Activated CD8-positive, alpha-beta T cell treated with anti-CD3 and anti-CD28 coated beads, Interleukin-2, amount 10 ng/mL, durations not matched to agents 7 days and 5 days (primary cell): ENCODE results near the gene HSPBP1. TPM values are rescaled to one million over a fixed set of nuclear protein-coding genes. Genes with fewer than 3 reads are reported as not detected.
"Not testable (repeated sequence)": the region's sequence is repeated elsewhere in the genome, so short reads cannot be mapped to it uniquely, and the experiment has no call there.

Experiments used
- ATAC-seq: fragments of 150-1000 bp; cut with Tn5 transposase; one replicate; pipeline ENCODE4 v1.10.0; 2021; ENCODE audit warnings: moderate library complexity
- CTCF ChIA-PET: fragments of 350-600 bp; sonication (Branson Sonifier 250); formaldehyde crosslinking; loops from one replicate; lab custom pipeline; 2021; ENCODE audit warnings: antibody characterized with exemption; lab: Charles Lee
- POLR2A ChIA-PET: fragments of 350-600 bp; sonication (Branson Sonifier 250); formaldehyde crosslinking; loops from one replicate; lab custom pipeline; 2021; ENCODE audit warnings: antibody characterized with exemption; lab: Charles Lee
- DNase-seq: peaks from one replicate; pipeline ENCODE4 v3.0.0-alpha.2; 2020
- H3K27ac Mint-ChIP-seq: one replicate; pipeline ENCODE4 v1.8.0; 2021; ENCODE audit warnings: mild to moderate bottlenecking, mixed read lengths
- H3K27me3 Mint-ChIP-seq: one replicate; pipeline ENCODE4 v1.8.0; 2021; ENCODE audit warnings: low read depth, mixed read lengths
- H3K36me3 Mint-ChIP-seq: one replicate; pipeline ENCODE4 v1.8.0; 2021; ENCODE audit warnings: low read depth, mixed read lengths
- H3K4me1 Mint-ChIP-seq: one replicate; pipeline ENCODE4 v1.8.0; 2021; ENCODE audit warnings: low read depth, mixed read lengths
- H3K4me3 Mint-ChIP-seq: one replicate; pipeline ENCODE4 v1.8.0; 2021; ENCODE audit warnings: mild to moderate bottlenecking, mixed read lengths
- H3K9me3 Mint-ChIP-seq: one replicate; pipeline ENCODE4 v1.8.0; 2022; ENCODE audit warnings: mixed read lengths; ENCODE audit not compliant: insufficient read depth
- total RNA-seq, 2 experiments: library from RNA; stranded (reverse); gene quantifications; one replicate each; pipeline ENCODE4 v1.2.3, GENCODE V29; 2021

The HSPBP1 gene
- 10 to 100 TPM; 31.1 to 32.7 TPM for total RNA-seq

GRCh38 chr19:55279770-55280643 lies at the start of gene HSPBP1:
HSPBP1 (minus strand) TSS chr19:55280110; CDS start chr19:55279608, 502 bp downstream.
- peaks cover 49% of the 10 kb centered on the region for H3K4me1 Mint-ChIP-seq
- peak; percentile 98 for DNase-seq
- peaks cover 9% of the 10 kb centered on the region for H3K27me3 Mint-ChIP-seq
- peak within 1 kb of the TSS; percentile 99 for H3K27ac Mint-ChIP-seq
- H3K9me3 Mint-ChIP-seq: no peaks in the 10 kb centered on the region
- peak within 1 kb of the TSS; percentile 100 for H3K4me3 Mint-ChIP-seq
- ChIA-PET POLR2A (interaction anchor here (0.9 to 3.6 kb wide), 7 partner anchors 12 to 105 kb away, joined by 3 to 35 read pairs (median 4); partner anchors contain the start of genes KMT5C and PPP6R1), CTCF (interaction anchor here (0.9 to 4.8 kb wide), 7 partner anchors 12 to 197 kb away, joined by 3 to 34 read pairs (median 8); partner anchors contain the start of genes KMT5C and ZNF628)
- peaks cover 12% of the 10 kb centered on the region for H3K36me3 Mint-ChIP-seq
- ATAC-seq: peak; percentile 87

GRCh38 chr19:55328774-55329318 lies 48.9 kb upstream of the HSPBP1 start:
- POLR2A ChIA-PET, DNase-seq, H3K27ac Mint-ChIP-seq, ATAC-seq, CTCF ChIA-PET, H3K4me1 Mint-ChIP-seq, H3K9me3 Mint-ChIP-seq, H3K36me3 Mint-ChIP-seq, H3K4me3 Mint-ChIP-seq: not testable (repeated sequence)
- peaks cover 12% of the 10 kb centered on the region for H3K27me3 Mint-ChIP-seq

GRCh38 chr19:55325172-55325571 lies 45.3 kb upstream of the HSPBP1 start, which contains the start of gene TMEM150B:
TMEM150B (minus strand) TSS chr19:55325341; CDS start chr19:55321036, 4,305 bp downstream.
- peak; percentile 40 for ATAC-seq
- Mint-ChIP-seq H3K9me3 (no peaks in the 10 kb centered on the region), H3K27me3 (peaks cover 4% of the 10 kb centered on the region), H3K4me3 (no peak within 1 kb of the TSS), H3K36me3 (no peaks in the 10 kb centered on the region), H3K27ac (peak within 1 kb of the TSS; percentile 48), H3K4me1 (peaks cover 18% of the 10 kb centered on the region)
- POLR2A ChIA-PET: no interaction called here
- CTCF ChIA-PET: no interaction called here
- no peak for DNase-seq

GRCh38 chr19:55324662-55325061 lies 44.8 kb upstream of the HSPBP1 start:
- Mint-ChIP-seq H3K27me3 (peaks cover 4% of the 10 kb centered on the region), H3K27ac (no peak overlapping the region), H3K4me3 (no peak overlapping the region), H3K9me3 (no peaks in the 10 kb centered on the region), H3K4me1 (peaks cover 18% of the 10 kb centered on the region), H3K36me3 (no peaks in the 10 kb centered on the region)
- CTCF ChIA-PET: no interaction called here
- peak; percentile 18 for ATAC-seq
- DNase-seq: no peak
- POLR2A ChIA-PET: interaction anchor here (0.6 kb wide), 1 partner anchor 7 kb away, joined by 3 read pairs; no protein-coding TSS in a partner anchor

GRCh38 chr19:55322204-55322885 lies 42.4 kb upstream of the HSPBP1 start:
- ChIA-PET POLR2A (interaction anchor here (0.7 to 1.1 kb wide), 2 partner anchors 9 to 85 kb away, joined by 3 read pairs; no protein-coding TSS in a partner anchor), CTCF (interaction anchor here (1.4 to 3.4 kb wide), 2 partner anchors 17 to 20 kb away, joined by 6 to 27 read pairs; partner anchors contain the start of gene KMT5C)
- H3K27me3 Mint-ChIP-seq: no peaks in the 10 kb centered on the region
- H3K4me3 Mint-ChIP-seq: no peak overlapping the region
- no peak for DNase-seq
- no peaks in the 10 kb centered on the region for H3K9me3 Mint-ChIP-seq
- H3K36me3 Mint-ChIP-seq: no peaks in the 10 kb centered on the region
- ATAC-seq: no peak
- H3K4me1 Mint-ChIP-seq: peaks cover 18% of the 10 kb centered on the region
- H3K27ac Mint-ChIP-seq: no peak overlapping the region

- ChIA-PET CTCF (interaction anchor here (1.0 to 3.4 kb wide), 3 partner anchors 18 to 29 kb away, joined by 3 to 27 read pairs (median 6); partner anchors contain the start of gene KMT5C), POLR2A (interaction anchor here (0.7 kb wide), 1 partner anchor 85 kb away, joined by 3 read pairs; no protein-coding TSS in a partner anchor)
- Mint-ChIP-seq H3K36me3 (no peaks in the 10 kb centered on the region), H3K4me3 (no peak overlapping the region), H3K9me3 (no peaks in the 10 kb centered on the region), H3K27ac (no peak overlapping the region), H3K27me3 (no peaks in the 10 kb centered on the region), H3K4me1 (peaks cover 18% of the 10 kb centered on the region)
- ATAC-seq: no peak
- no peak for DNase-seq
Observed at GRCh38 chr19:55321466-55322137, 41.7 kb upstream of the HSPBP1 start.

GRCh38 chr19:55320844-55321419 lies 41.0 kb upstream of the HSPBP1 start:
- H3K27ac Mint-ChIP-seq: no peak overlapping the region
- no peak overlapping the region for H3K4me3 Mint-ChIP-seq
- ATAC-seq (no peak), DNase-seq (no peak)
- peaks cover 18% of the 10 kb centered on the region for H3K4me1 Mint-ChIP-seq
- H3K9me3 Mint-ChIP-seq: no peaks in the 10 kb centered on the region
- POLR2A ChIA-PET: no interaction called here
- CTCF ChIA-PET: interaction anchor here (1.0 to 3.4 kb wide), 2 partner anchors 19 to 29 kb away, joined by 3 to 27 read pairs; no protein-coding TSS in a partner anchor
- no peaks in the 10 kb centered on the region for H3K27me3 Mint-ChIP-seq
- H3K36me3 Mint-ChIP-seq: no peaks in the 10 kb centered on the region

GRCh38 chr19:55319785-55320184 lies 39.9 kb upstream of the HSPBP1 start:
- ChIA-PET POLR2A (no interaction called here), CTCF (interaction anchor here (3.4 kb wide), 1 partner anchor 17 kb away, joined by 27 read pairs; no protein-coding TSS in a partner anchor)
- DNase-seq: no peak
- ATAC-seq: no peak
- no peaks in the 10 kb centered on the region for H3K9me3 Mint-ChIP-seq
- no peaks in the 10 kb centered on the region for H3K36me3 Mint-ChIP-seq
- H3K27me3 Mint-ChIP-seq: no peaks in the 10 kb centered on the region
- no peak overlapping the region for H3K4me3 Mint-ChIP-seq
- no peak overlapping the region for H3K27ac Mint-ChIP-seq
- H3K4me1 Mint-ChIP-seq: peaks cover 14% of the 10 kb centered on the region

- no peaks in the 10 kb centered on the region for H3K36me3 Mint-ChIP-seq
- peaks cover 8% of the 10 kb centered on the region for H3K4me1 Mint-ChIP-seq
- ChIA-PET POLR2A (no interaction called here), CTCF (interaction anchor here (1.0 kb wide), 1 partner anchor 15 kb away, joined by 3 read pairs; no protein-coding TSS in a partner anchor)
- H3K9me3 Mint-ChIP-seq: no peaks in the 10 kb centered on the region
- DNase-seq (no peak), ATAC-seq (no peak)
- no peaks in the 10 kb centered on the region for H3K27me3 Mint-ChIP-seq
- H3K27ac Mint-ChIP-seq: no peak overlapping the region
- no peak overlapping the region for H3K4me3 Mint-ChIP-seq
Observed at GRCh38 chr19:55316646-55317045, 36.7 kb upstream of the HSPBP1 start.

GRCh38 chr19:55315956-55316525 lies 36.1 kb upstream of the HSPBP1 start:
- Mint-ChIP-seq H3K36me3 (no peaks in the 10 kb centered on the region), H3K4me3 (no peak overlapping the region), H3K27me3 (no peaks in the 10 kb centered on the region), H3K9me3 (no peaks in the 10 kb centered on the region), H3K4me1 (peaks cover 3% of the 10 kb centered on the region), H3K27ac (no peak overlapping the region)
- ATAC-seq (no peak), DNase-seq (no peak)
- ChIA-PET CTCF (interaction anchor here (1.0 kb wide), 1 partner anchor 15 kb away, joined by 3 read pairs; no protein-coding TSS in a partner anchor), POLR2A (no interaction called here)
